Measurements from ENCODE around the gene MBOAT2. TPM values are rescaled to one million over a fixed set of nuclear protein-coding genes. Genes with fewer than 3 reads are reported as not detected.

MBOAT2 gene
- total RNA-seq, 1 experiment from 2014 or later, result 16.8 TPM

GRCh38 chr2:8993196-8993901, 10.1 kb downstream of the MBOAT2 start:
- peaks cover 3% of the 10 kb centered on the region; the same call in 1 of the 2 replicates for H4K20me1 ChIP-seq (ENCODE audit: insufficient read depth)
- intact Hi-C loops (cut with micrococcal nuclease), result no loop called here
- H3K9ac ChIP-seq (ENCODE audit: low read length), result no peak overlapping the region
- TF ChIP-seq JUND (IDR thresholded peaks at IDR 0.05) (no peak), ZBTB33 (IDR thresholded peaks at IDR 0.05; ENCODE audit: extremely low read depth, insufficient replicate concordance, low read length) (no peak), TCF7L2 (IDR thresholded peaks at IDR 0.05; ENCODE audit: borderline replicate concordance, extremely low read depth, insufficient read depth, insufficient read length) (no peak), CEBPB (IDR thresholded peaks at IDR 0.05; ENCODE audit: low read depth) (no peak), FOSL1 (IDR thresholded peaks at IDR 0.05; ENCODE audit: low read depth) (no peak), SRF (IDR thresholded peaks at IDR 0.05; ENCODE audit: low read depth) (no peak), RAD21 (IDR thresholded peaks at IDR 0.05; ENCODE audit: low read depth) (no peak)
- TF ChIP-seq, protein P1, sequence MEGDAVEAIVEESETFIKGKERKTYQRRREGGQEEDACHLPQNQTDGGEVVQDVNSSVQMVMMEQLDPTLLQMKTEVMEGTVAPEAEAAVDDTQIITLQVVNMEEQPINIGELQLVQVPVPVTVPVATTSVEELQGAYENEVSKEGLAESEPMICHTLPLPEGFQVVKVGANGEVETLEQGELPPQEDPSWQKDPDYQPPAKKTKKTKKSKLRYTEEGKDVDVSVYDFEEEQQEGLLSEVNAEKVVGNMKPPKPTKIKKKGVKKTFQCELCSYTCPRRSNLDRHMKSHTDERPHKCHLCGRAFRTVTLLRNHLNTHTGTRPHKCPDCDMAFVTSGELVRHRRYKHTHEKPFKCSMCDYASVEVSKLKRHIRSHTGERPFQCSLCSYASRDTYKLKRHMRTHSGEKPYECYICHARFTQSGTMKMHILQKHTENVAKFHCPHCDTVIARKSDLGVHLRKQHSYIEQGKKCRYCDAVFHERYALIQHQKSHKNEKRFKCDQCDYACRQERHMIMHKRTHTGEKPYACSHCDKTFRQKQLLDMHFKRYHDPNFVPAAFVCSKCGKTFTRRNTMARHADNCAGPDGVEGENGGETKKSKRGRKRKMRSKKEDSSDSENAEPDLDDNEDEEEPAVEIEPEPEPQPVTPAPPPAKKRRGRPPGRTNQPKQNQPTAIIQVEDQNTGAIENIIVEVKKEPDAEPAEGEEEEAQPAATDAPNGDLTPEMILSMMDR (IDR thresholded peaks at IDR 0.05 in 2 of 3, conservative IDR thresholded peaks at IDR 0.05 in 1 of 3; ENCODE audit: borderline replicate concordance in 1 of 3, insufficient read depth in 1 of 3, low read depth in 2 of 3, low read length in 2 of 3), result no peak
- TF ChIP-seq, protein P2, sequence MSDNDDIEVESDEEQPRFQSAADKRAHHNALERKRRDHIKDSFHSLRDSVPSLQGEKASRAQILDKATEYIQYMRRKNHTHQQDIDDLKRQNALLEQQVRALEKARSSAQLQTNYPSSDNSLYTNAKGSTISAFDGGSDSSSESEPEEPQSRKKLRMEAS (IDR thresholded peaks at IDR 0.05), result no peak
- no peak overlapping the region for H3K4me3 ChIP-seq (replicated peaks in 1 of 2; ENCODE audit: low read depth in 1 of 2, low read length in 2 of 2)
- H3K9me3 ChIP-seq (ENCODE audit: control insufficient read depth in 1 of 2, insufficient read depth in 1 of 2, low read depth in 1 of 2, low read length in 2 of 2), result no peaks in the 10 kb centered on the region
- H3K27me3 ChIP-seq (ENCODE audit: insufficient read depth, low read length), result no peaks in the 10 kb centered on the region
- H3K27ac ChIP-seq (ENCODE audit: low read depth, low read length), result no peak overlapping the region
- BruUV-seq (replicated peaks), result no TSS peak
- H3K36me3 ChIP-seq (ENCODE audit: control insufficient read depth in 1 of 2, insufficient read depth in 2 of 2, low read length in 2 of 2), result no peaks in the 10 kb centered on the region
- H2AFZ ChIP-seq (ENCODE audit: low read depth, low read length, poor library complexity, severe bottlenecking), result no peak overlapping the region
- RAD21 ChIA-PET (ENCODE audit: low non-redundant PET in 1 of 2, low total read pairs in 2 of 2, uncharacterized antibody in 2 of 2, unreplicated experiment in 2 of 2), result no interaction called here
- no peaks in the 10 kb centered on the region for H3K4me1 ChIP-seq (ENCODE audit: control insufficient read depth in 1 of 2, insufficient read depth in 2 of 2, low read length in 2 of 2)
- no peaks in the 10 kb centered on the region for H3K9me2 ChIP-seq (ENCODE audit: insufficient read depth)
- ATAC-seq (no peak), DNase-seq (ENCODE audit: low read depth, low spot score) (no peak)
- no peak overlapping the region for H3K4me2 ChIP-seq (ENCODE audit: low read length)
- peaks cover 20% of the 10 kb centered on the region for H3K79me2 ChIP-seq (ENCODE audit: insufficient read depth, low read length)
- CTCF ChIA-PET, result no interaction called here
- POLR2A ChIA-PET, result no interaction called here

All from HCT116 (cell line).